Stimulated activated CD4-positive, alpha-beta T cell treated with anti-CD3 and anti-CD28 coated beads, Interleukin-2, amount 100 ng/mL, for 4 hours (primary cell): Measurements from ENCODE around the gene ZDHHC5.
A peak's percentile ranks its signal among the peaks of the same experiment; 100 is the strongest.

Experiments
- DNase-seq: peaks from one replicate; pipeline ENCODE4 v3.0.0-alpha.2; 2020; ENCODE audit warnings: low read depth

The ZDHHC5 gene

GRCh38 chr11:57729479-57729878, 61.6 kb downstream of the ZDHHC5 start:
- no peak for DNase-seq

GRCh38 chr11:57732661-57733060, 64.7 kb downstream of the ZDHHC5 start:
- DNase-seq = no peak

- DNase-seq = no peak
These were observed 67.8 kb downstream of the ZDHHC5 start for GRCh38 chr11:57735619-57736298.

GRCh38 chr11:57741132-57742086, 73.5 kb downstream of the ZDHHC5 start, which contains the start of gene SELENOH:
Gene SELENOH, plus strand, starts transcription at chr11:57741491. Its CDS starts 105 bp downstream, at chr11:57741596.
- DNase-seq = peak; percentile 87

GRCh38 chr11:57742087-57742452, 74.2 kb downstream of the ZDHHC5 start:
- no peak for DNase-seq

- no peak for DNase-seq
These were observed 76.4 kb downstream of the ZDHHC5 start for GRCh38 chr11:57744357-57744756.

GRCh38 chr11:57745206-57745605, 77.3 kb downstream of the ZDHHC5 start:
- no peak for DNase-seq

GRCh38 chr11:57746920-57747319, 79.0 kb downstream of the ZDHHC5 start:
- no peak for DNase-seq
